WERI-Rb-1 (cell line): ENCODE results near the gene SUN3.

Experiments used
- DNase-seq: peaks from one replicate; pipeline ENCODE4 v3.0.0-alpha.2; 2020
- H3K27ac ChIP-seq: fragments of 250-450 bp; sonication (Bioruptor Pico); 2 replicates; pipeline ENCODE4 v1.5.1; 2020; ENCODE audit warnings: mild to moderate bottlenecking, moderate library complexity
- H3K27me3 ChIP-seq: fragments of 250-450 bp; sonication (Bioruptor Pico); 2 replicates; pipeline ENCODE4 v1.5.1; 2021; ENCODE audit warnings: mild to moderate bottlenecking, low read depth, moderate library complexity; ENCODE audit not compliant: insufficient read depth, severe bottlenecking
- H3K36me3 ChIP-seq: fragments of 250-450 bp; sonication (Bioruptor Pico); 2 replicates; pipeline ENCODE4 v1.5.1; 2020; ENCODE audit warnings: mild to moderate bottlenecking, moderate library complexity
- H3K4me3 ChIP-seq: 2 replicates; pipeline ENCODE4 v1.5.1; 2011; ENCODE audit warnings: low read depth, mild to moderate bottlenecking, control low read depth, low read length
- H3K9me3 ChIP-seq: fragments of 250-450 bp; sonication (Bioruptor Pico); 2 replicates; pipeline ENCODE4 v1.5.1; 2021; ENCODE audit warnings: mild to moderate bottlenecking, moderate library complexity; ENCODE audit not compliant: severe bottlenecking
- TF ChIP-seq, protein P1 (sequence below): IDR thresholded peaks from 2 replicates; pipeline ENCODE4 v1.5.1; 2011; ENCODE audit warnings: low read depth, mild to moderate bottlenecking, control low read depth, inconsistent platforms, low read length

Gene SUN3

DNA sequence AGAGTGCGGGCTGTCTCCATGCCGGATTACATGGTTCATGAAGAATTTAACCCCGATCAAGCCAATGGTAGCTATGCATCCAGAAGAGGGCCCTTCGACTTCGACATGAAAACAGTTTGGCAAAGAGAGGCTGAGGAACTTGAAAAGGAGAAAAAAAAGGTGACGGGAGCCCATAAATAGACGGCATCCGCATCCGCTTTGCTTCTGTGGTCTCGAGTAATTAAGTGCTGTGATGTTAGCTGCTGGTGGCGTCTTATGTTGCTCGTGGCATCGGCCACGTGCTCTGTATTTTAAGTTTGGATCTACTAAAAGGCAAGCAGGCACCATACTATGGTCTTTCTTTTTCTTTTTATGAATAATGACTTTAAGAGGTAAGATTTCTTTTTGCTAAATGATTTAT lies 17.6 kb upstream of the SUN3 start:
- no peak for DNase-seq
- TF ChIP-seq, protein P1, sequence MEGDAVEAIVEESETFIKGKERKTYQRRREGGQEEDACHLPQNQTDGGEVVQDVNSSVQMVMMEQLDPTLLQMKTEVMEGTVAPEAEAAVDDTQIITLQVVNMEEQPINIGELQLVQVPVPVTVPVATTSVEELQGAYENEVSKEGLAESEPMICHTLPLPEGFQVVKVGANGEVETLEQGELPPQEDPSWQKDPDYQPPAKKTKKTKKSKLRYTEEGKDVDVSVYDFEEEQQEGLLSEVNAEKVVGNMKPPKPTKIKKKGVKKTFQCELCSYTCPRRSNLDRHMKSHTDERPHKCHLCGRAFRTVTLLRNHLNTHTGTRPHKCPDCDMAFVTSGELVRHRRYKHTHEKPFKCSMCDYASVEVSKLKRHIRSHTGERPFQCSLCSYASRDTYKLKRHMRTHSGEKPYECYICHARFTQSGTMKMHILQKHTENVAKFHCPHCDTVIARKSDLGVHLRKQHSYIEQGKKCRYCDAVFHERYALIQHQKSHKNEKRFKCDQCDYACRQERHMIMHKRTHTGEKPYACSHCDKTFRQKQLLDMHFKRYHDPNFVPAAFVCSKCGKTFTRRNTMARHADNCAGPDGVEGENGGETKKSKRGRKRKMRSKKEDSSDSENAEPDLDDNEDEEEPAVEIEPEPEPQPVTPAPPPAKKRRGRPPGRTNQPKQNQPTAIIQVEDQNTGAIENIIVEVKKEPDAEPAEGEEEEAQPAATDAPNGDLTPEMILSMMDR = no peak
- Histone ChIP-seq H3K4me3 (no peak overlapping the region), H3K27me3 (no peaks in the 10 kb centered on the region), H3K9me3 (no peaks in the 10 kb centered on the region), H3K36me3 (no peaks in the 10 kb centered on the region), H3K27ac (no peak overlapping the region)

DNA sequence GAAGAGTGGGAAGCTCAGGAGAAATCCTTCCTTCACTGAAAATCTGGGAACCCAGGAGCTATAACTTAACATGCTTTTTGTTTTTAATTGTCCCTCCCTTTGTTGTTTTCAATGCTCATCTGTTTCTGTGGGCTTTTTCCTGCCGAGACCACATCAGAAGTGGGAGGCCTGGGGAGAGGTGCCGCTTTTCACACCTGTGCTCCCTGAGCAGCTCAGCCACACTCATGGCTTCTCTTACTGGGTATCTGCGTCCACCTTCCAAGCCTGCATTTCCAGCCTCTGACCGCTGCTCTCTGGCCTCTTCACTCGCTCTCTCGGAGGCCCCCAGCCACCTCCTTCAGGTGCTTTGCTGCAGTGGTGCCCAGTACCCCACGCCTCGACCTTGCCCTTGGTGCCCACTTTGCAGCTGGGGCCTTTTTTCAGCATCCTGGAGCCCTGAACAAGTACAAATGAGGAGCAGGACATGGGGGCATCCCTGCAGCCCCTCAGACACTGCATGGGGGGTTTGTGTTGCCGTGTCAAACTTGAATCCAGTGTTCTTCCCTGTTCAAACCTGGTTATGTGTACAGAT lies 16.4 kb upstream of the SUN3 start:
- H3K4me3 ChIP-seq = no peak overlapping the region
- DNase-seq = no peak
- TF ChIP-seq, protein P1 = no peak
- H3K27ac ChIP-seq = no peak overlapping the region
- no peaks in the 10 kb centered on the region for H3K36me3 ChIP-seq
- no peaks in the 10 kb centered on the region for H3K27me3 ChIP-seq
- no peaks in the 10 kb centered on the region for H3K9me3 ChIP-seq

DNA sequence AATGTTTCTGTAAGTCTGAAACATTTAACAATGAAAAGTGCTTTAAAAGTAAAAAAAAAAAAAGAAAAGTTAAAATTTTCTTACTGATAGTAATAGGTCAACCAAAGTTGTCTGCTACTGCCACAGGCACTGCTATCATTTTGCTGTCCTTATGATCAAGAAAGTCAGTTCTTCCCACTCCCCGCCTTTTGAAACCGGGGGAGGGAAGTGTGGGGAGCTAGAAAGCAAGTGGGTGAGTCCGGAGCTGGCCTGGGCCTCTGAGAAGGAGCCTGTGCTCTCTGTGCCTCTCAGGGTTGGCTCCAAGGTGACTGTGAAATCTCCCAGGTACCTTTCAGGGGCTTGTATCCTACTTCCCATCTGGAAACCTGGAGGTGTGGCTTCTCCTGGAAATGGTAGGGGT lies 13.7 kb upstream of the SUN3 start:
- TF ChIP-seq, protein P1 = no peak
- Histone ChIP-seq H3K27me3 (no peaks in the 10 kb centered on the region), H3K4me3 (no peak overlapping the region), H3K9me3 (no peaks in the 10 kb centered on the region), H3K27ac (no peak overlapping the region), H3K36me3 (no peaks in the 10 kb centered on the region)
- DNase-seq = no peak

DNA sequence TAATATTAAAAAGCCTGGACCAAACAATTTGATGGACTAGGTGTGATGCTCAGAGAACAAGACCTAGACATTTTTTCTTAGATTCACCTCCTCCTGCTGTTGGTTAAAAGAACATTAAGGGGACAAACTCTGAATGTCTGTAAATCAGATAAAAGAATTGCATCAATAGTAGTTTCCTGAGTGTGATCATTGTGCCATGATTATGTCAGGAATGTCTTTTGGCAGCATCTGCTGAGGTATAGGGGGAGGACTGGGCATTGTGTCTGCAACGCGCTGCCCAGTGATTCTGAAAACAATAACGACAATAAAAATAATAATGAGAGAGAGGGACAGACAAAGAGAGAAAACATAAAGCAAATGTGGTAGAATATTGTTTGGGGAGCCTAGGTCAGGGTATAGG lies 13.3 kb upstream of the SUN3 start:
- TF ChIP-seq, protein P1 = no peak
- no peaks in the 10 kb centered on the region for H3K27me3 ChIP-seq
- DNase-seq = no peak
- H3K36me3 ChIP-seq = no peaks in the 10 kb centered on the region
- H3K4me3 ChIP-seq = no peak overlapping the region
- H3K9me3 ChIP-seq = no peaks in the 10 kb centered on the region
- H3K27ac ChIP-seq = no peak overlapping the region

DNA sequence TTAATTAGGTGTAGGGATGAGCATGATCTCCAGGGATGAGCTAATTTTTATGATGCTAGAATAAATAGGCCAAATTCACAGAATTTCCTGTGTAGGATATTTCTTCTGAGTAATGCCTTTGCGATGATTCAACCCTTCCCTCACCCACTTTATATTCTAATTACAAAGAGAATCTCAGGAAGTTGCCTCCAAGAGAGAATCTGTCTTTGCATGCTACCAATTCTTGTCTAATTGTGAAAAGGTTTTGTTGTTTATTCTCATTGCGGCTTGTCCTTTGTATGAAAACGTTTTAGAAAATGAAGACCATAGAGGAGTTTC lies 12.7 kb upstream of the SUN3 start:
- TF ChIP-seq, protein P1 = no peak
- H3K4me3 ChIP-seq = no peak overlapping the region
- H3K9me3 ChIP-seq = no peaks in the 10 kb centered on the region
- no peak overlapping the region for H3K27ac ChIP-seq
- DNase-seq = no peak
- H3K36me3 ChIP-seq = no peaks in the 10 kb centered on the region
- peaks cover under 1% of the 10 kb centered on the region for H3K27me3 ChIP-seq

DNA sequence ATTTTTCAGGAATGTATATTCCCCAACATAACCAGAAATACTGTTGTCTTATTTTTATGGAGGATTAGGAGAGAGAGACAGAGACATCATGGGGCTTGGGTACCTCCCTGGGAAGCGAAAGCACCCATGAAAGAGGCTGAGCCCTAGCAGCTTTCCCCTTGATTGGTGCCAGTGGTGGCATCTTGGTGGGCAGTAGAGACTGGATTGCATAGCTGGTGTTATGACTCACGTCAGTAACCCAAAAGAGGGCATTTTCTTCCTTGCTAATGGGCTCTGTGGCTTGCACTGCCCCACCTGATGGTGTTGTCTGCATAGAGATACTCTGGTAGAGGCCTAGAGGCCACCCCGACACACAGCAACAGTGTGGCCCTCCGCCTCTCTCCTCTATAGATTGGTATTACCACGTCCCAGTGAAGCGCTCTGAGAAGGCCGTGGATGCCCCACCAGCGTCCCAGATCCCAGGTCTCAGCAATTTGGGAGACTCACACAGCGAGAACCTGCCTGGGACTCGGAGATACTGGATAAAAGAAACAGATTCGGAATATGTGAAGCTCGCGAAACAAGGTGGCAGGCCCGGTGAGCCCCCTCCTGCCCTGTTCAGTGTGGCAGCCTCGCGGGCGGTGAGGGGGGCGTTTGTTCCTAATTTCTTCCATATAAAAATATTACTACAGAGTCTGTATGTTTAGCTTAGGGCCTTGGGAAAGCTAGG lies 12.2 kb upstream of the SUN3 start:
- H3K27ac ChIP-seq = no peak overlapping the region
- H3K36me3 ChIP-seq = no peaks in the 10 kb centered on the region
- no peak overlapping the region for H3K4me3 ChIP-seq
- TF ChIP-seq, protein P1 = no peak
- no peaks in the 10 kb centered on the region for H3K9me3 ChIP-seq
- H3K27me3 ChIP-seq = peaks cover 6% of the 10 kb centered on the region
- no peak for DNase-seq
